ENCODE results near the gene FOXA1. TPM values are rescaled to one million over a fixed set of nuclear protein-coding genes. Genes with fewer than 3 reads are reported as not detected.
"Not testable (repeated sequence)": the region's sequence is repeated elsewhere in the genome, so short reads cannot be mapped to it uniquely, and the experiment has no call there.

FOXA1 gene
- total RNA-seq, 1 donor from 2014 or later = 0.11 TPM

DNA sequence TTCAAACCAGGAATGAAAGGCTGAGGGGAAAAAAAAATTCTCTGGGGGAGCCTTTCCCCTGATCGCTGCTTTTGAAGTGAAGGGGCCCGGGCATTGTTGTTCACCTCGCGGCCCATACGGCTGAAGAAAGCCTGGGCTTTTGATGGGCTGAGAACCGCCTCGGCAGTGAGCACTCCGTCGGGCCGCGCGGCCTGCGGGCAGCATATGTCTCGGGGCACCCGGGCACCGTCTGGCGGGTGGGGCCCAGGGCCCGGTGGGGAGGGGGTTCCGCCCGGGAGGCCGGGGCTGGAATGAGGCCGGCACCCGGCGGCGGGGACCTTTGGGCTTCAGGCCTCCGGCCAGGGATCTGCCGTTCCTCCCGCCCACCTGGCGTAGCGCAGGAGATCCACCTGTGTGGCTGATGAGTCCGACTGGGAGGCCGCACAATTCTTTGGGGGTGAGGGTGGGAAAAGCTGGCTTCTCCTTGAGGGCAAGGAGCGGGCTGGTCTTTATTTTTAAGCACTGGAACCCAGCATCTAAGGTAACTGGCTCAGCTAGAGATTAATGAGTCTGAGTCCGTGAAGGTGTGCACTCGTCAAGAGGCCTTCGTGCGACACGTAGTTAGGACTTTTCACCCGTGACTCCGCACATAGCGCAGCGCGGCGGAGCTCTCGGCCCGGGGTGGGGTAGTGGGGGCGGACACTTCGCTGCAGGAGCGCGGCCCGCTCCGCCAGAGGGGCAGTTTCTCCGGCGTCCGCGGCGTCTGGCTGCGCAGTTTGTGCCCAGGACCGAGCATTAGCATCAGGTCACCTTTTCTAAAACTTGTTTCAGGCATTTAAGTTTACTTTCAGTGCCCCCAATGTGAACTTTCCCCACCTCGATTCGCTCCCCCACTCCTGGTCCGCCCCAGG is 10.6 kb downstream of the FOXA1 start:
- intact Hi-C loops (cut with micrococcal nuclease) = loop anchor here (2.0 kb wide), 1 partner anchor 14 kb away; no protein-coding TSS in a partner anchor
- Mint-ChIP-seq H3K4me3 (ENCODE audit: low read depth) (no peak overlapping the region), H3K9me3 (no peaks in the 10 kb centered on the region), H3K27ac (no peak overlapping the region), H3K27me3 (ENCODE audit: low read depth) (peaks cover 48% of the 10 kb centered on the region), H3K4me1 (ENCODE audit: low read depth) (no peaks in the 10 kb centered on the region), H3K36me3 (ENCODE audit: low read depth) (peaks cover 3% of the 10 kb centered on the region)
- no peak for DNase-seq (ENCODE audit: low spot score)

GRCh38 chr14:37583358-37584210 is 11.5 kb downstream of the FOXA1 start:
- peaks cover 39% of the 10 kb centered on the region for H3K27me3 Mint-ChIP-seq (ENCODE audit: low read depth)
- DNase-seq (ENCODE audit: low spot score) = no peak
- no peaks in the 10 kb centered on the region for H3K4me1 Mint-ChIP-seq (ENCODE audit: low read depth)
- H3K4me3 Mint-ChIP-seq (ENCODE audit: low read depth) = no peak overlapping the region
- intact Hi-C loops (cut with micrococcal nuclease) = loop anchor here (2.0 kb wide), 1 partner anchor 15 kb away; no protein-coding TSS in a partner anchor
- H3K36me3 Mint-ChIP-seq (ENCODE audit: low read depth) = no peaks in the 10 kb centered on the region
- H3K9me3 Mint-ChIP-seq = no peaks in the 10 kb centered on the region
- H3K27ac Mint-ChIP-seq = no peak overlapping the region

- H3K4me1 Mint-ChIP-seq (ENCODE audit: low read depth) = no peaks in the 10 kb centered on the region
- no peaks in the 10 kb centered on the region for H3K9me3 Mint-ChIP-seq
- DNase-seq (ENCODE audit: low spot score) = no peak
- intact Hi-C loops (cut with micrococcal nuclease) = no loop called here
- peaks cover 12% of the 10 kb centered on the region for H3K27me3 Mint-ChIP-seq (ENCODE audit: low read depth)
- no peak overlapping the region for H3K27ac Mint-ChIP-seq
- H3K36me3 Mint-ChIP-seq (ENCODE audit: low read depth) = no peaks in the 10 kb centered on the region
- H3K4me3 Mint-ChIP-seq (ENCODE audit: low read depth) = no peak overlapping the region
Measured at GRCh38 chr14:37580146-37580545, 14.9 kb downstream of the FOXA1 start.

DNA sequence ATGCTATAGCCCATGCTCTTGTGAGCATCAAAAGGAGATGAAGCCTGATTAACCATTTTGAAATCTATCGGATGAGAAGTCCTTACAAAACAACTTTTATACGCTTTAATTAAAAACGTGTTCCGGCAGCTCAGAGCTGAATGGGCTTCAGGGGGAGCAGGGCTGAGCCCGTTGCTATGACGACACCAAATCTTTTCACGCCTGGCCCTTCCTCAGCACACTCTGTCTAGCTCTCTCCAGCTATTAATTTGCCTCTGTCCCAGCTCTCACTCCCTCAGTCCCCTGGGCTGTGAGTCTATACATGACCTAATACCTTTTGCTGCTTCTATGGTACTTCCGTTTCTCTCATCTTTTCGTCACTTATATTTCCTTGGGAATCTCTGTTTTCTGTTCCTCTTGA is 15.8 kb downstream of the FOXA1 start:
- H3K27me3 Mint-ChIP-seq (ENCODE audit: low read depth) = peaks cover 9% of the 10 kb centered on the region
- no peak overlapping the region for H3K4me3 Mint-ChIP-seq (ENCODE audit: low read depth)
- H3K36me3 Mint-ChIP-seq (ENCODE audit: low read depth) = no peaks in the 10 kb centered on the region
- H3K27ac Mint-ChIP-seq = no peak overlapping the region
- DNase-seq (ENCODE audit: low spot score) = no peak
- no peaks in the 10 kb centered on the region for H3K9me3 Mint-ChIP-seq
- no peaks in the 10 kb centered on the region for H3K4me1 Mint-ChIP-seq (ENCODE audit: low read depth)
- intact Hi-C loops (cut with micrococcal nuclease) = no loop called here

DNA sequence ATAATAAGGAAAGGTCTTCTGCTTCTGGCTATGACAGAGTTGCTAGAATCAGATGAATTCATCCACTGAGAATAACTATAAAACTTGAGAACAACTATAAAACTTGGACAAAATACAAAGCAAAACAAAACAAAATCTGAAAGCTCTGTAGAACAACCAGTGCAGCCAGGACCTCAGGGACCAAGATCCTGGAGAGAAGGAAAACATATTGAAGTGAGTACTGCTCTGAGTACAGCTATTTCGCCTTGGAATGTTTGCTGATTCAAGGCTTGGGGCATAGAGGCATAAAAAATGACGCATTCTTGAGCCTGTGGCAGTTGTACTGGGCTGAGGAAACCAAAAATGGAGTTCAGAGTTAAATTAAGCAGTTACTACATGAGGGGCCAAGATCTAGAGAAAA is 21.7 kb downstream of the FOXA1 start:
- H3K27ac Mint-ChIP-seq = no peak overlapping the region
- no peaks in the 10 kb centered on the region for H3K4me1 Mint-ChIP-seq (ENCODE audit: low read depth)
- DNase-seq (ENCODE audit: low spot score) = no peak
- intact Hi-C loops (cut with micrococcal nuclease) = no loop called here
- no peak overlapping the region for H3K4me3 Mint-ChIP-seq (ENCODE audit: low read depth)
- no peaks in the 10 kb centered on the region for H3K27me3 Mint-ChIP-seq (ENCODE audit: low read depth)
- no peaks in the 10 kb centered on the region for H3K36me3 Mint-ChIP-seq (ENCODE audit: low read depth)
- H3K9me3 Mint-ChIP-seq = no peaks in the 10 kb centered on the region

GRCh38 chr14:37571391-37571790 is 23.7 kb downstream of the FOXA1 start:
- no peaks in the 10 kb centered on the region for H3K27me3 Mint-ChIP-seq (ENCODE audit: low read depth)
- H3K36me3 Mint-ChIP-seq (ENCODE audit: low read depth) = no peaks in the 10 kb centered on the region
- H3K27ac Mint-ChIP-seq = no peak overlapping the region
- no peak overlapping the region for H3K4me3 Mint-ChIP-seq (ENCODE audit: low read depth)
- H3K9me3 Mint-ChIP-seq = no peaks in the 10 kb centered on the region
- no peaks in the 10 kb centered on the region for H3K4me1 Mint-ChIP-seq (ENCODE audit: low read depth)
- no peak for DNase-seq (ENCODE audit: low spot score)
- intact Hi-C loops (cut with micrococcal nuclease) = no loop called here

- intact Hi-C loops (cut with micrococcal nuclease) = no loop called here
- Mint-ChIP-seq H3K36me3 (ENCODE audit: low read depth) (no peaks in the 10 kb centered on the region), H3K27me3 (ENCODE audit: low read depth) (no peaks in the 10 kb centered on the region), H3K9me3 (no peaks in the 10 kb centered on the region), H3K4me1 (ENCODE audit: low read depth) (no peaks in the 10 kb centered on the region), H3K4me3 (ENCODE audit: low read depth) (no peak overlapping the region), H3K27ac (no peak overlapping the region)
- DNase-seq (ENCODE audit: low spot score) = no peak
Measured at GRCh38 chr14:37569729-37570128, 25.3 kb downstream of the FOXA1 start.

- no peak overlapping the region for H3K4me3 Mint-ChIP-seq (ENCODE audit: low read depth)
- no peaks in the 10 kb centered on the region for H3K36me3 Mint-ChIP-seq (ENCODE audit: low read depth)
- no peak overlapping the region for H3K27ac Mint-ChIP-seq
- no peaks in the 10 kb centered on the region for H3K4me1 Mint-ChIP-seq (ENCODE audit: low read depth)
- H3K27me3 Mint-ChIP-seq (ENCODE audit: low read depth) = no peaks in the 10 kb centered on the region
- H3K9me3 Mint-ChIP-seq = no peaks in the 10 kb centered on the region
- no peak for DNase-seq (ENCODE audit: low spot score)
- intact Hi-C loops (cut with micrococcal nuclease) = no loop called here
Measured at GRCh38 chr14:37566811-37567371, 28.2 kb downstream of the FOXA1 start.

- Mint-ChIP-seq H3K27ac (no peak overlapping the region), H3K4me3 (ENCODE audit: low read depth) (no peak overlapping the region), H3K9me3 (no peaks in the 10 kb centered on the region), H3K36me3 (ENCODE audit: low read depth) (no peaks in the 10 kb centered on the region), H3K4me1 (ENCODE audit: low read depth) (no peaks in the 10 kb centered on the region), H3K27me3 (ENCODE audit: low read depth) (no peaks in the 10 kb centered on the region)
- intact Hi-C loops (cut with micrococcal nuclease) = no loop called here
- DNase-seq (ENCODE audit: low spot score) = no peak
Measured at GRCh38 chr14:37565550-37565949, 29.5 kb downstream of the FOXA1 start.

DNA sequence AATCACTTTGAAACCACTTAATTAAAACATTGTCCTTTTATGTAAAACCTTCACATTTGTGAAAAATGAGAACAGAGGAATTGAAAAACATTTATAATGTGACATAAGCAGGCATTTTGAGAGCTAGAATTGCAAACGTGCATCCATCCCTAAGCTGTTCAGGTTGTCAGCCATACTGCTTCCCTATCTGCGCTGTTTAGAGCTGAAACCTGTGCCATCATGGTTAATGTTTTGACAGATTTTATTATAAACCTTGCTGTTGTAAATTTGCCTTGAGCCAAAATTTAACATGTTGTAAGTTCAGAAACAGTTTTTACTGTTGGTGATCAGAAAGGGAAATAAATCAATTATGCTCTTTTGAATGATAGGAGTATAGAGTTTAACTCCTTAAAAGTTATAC is 31.9 kb downstream of the FOXA1 start:
- intact Hi-C loops (cut with micrococcal nuclease) = no loop called here
- Mint-ChIP-seq H3K27me3 (ENCODE audit: low read depth) (no peaks in the 10 kb centered on the region), H3K9me3 (no peaks in the 10 kb centered on the region), H3K27ac (no peak overlapping the region), H3K36me3 (ENCODE audit: low read depth) (no peaks in the 10 kb centered on the region), H3K4me3 (ENCODE audit: low read depth) (no peak overlapping the region), H3K4me1 (ENCODE audit: low read depth) (no peaks in the 10 kb centered on the region)
- DNase-seq (ENCODE audit: low spot score) = no peak

- peaks cover 10% of the 10 kb centered on the region for H3K9me3 Mint-ChIP-seq
- intact Hi-C loops (cut with micrococcal nuclease) = no loop called here
- no peak overlapping the region for H3K4me3 Mint-ChIP-seq (ENCODE audit: low read depth)
- H3K36me3 Mint-ChIP-seq (ENCODE audit: low read depth) = no peaks in the 10 kb centered on the region
- no peak for DNase-seq (ENCODE audit: low spot score)
- no peak overlapping the region for H3K27ac Mint-ChIP-seq
- H3K4me1 Mint-ChIP-seq (ENCODE audit: low read depth) = no peaks in the 10 kb centered on the region
- no peaks in the 10 kb centered on the region for H3K27me3 Mint-ChIP-seq (ENCODE audit: low read depth)
Measured at GRCh38 chr14:37559386-37559785, 35.7 kb downstream of the FOXA1 start.

DNA sequence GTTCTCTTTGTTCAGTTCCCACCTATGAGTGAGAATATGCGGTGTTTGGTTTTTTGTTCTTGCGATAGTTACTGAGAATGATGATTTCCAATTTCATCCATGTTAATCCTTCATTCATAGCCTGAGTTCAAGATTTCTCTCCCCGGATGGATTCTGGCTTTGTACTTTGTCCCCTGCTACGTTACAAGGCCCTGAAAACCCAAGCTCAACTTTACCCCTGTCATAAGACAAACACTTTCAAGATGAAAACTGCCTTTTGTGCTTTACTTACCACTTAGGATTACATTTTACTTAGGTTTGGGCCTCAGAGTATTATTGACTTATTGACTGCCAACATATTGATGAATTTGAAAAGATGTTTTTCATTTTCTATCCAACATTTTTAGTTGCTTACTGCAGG is 36.3 kb downstream of the FOXA1 start:
- H3K27ac Mint-ChIP-seq = no peak overlapping the region

DNA sequence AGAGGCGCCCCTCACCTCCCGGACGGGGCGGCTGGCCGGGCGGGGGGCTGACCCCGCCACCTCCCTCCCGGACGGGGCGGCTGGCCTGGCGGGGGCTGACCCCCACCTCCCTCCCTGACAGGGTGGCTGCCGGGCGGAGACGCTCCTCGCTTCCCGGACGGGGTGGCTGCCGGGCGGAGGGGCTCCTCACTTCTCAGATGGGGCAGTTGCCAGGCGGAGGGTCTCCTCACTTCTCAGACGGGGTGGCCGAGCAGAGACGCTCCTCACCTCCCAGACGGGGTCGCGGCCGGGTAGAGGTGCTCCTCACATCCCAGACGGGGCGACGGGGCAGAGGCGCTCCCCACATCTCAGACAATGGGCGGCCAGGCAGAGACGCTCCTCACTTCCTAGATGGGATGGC is 39.5 kb downstream of the FOXA1 start:
- H3K4me3 Mint-ChIP-seq (ENCODE audit: low read depth); DNase-seq (ENCODE audit: low spot score); H3K4me1 Mint-ChIP-seq (ENCODE audit: low read depth); H3K27ac Mint-ChIP-seq; intact Hi-C loops (cut with micrococcal nuclease); H3K27me3 Mint-ChIP-seq (ENCODE audit: low read depth); H3K36me3 Mint-ChIP-seq (ENCODE audit: low read depth): not testable (repeated sequence)
- peaks cover 17% of the 10 kb centered on the region for H3K9me3 Mint-ChIP-seq

More for the DNA sequence above, 36.3 kb downstream of the FOXA1 start:
- no peaks in the 10 kb centered on the region for H3K27me3 Mint-ChIP-seq (ENCODE audit: low read depth)
- intact Hi-C loops (cut with micrococcal nuclease) = no loop called here
- no peaks in the 10 kb centered on the region for H3K36me3 Mint-ChIP-seq (ENCODE audit: low read depth)
- peaks cover 16% of the 10 kb centered on the region for H3K9me3 Mint-ChIP-seq
- DNase-seq (ENCODE audit: low spot score) = no peak
- no peak overlapping the region for H3K4me3 Mint-ChIP-seq (ENCODE audit: low read depth)
- no peaks in the 10 kb centered on the region for H3K4me1 Mint-ChIP-seq (ENCODE audit: low read depth)

All from activated T-helper 2 cell treated with anti-CD3 and anti-CD28 coated beads, Interferon-gamma antibody, Interleukin-2, Interleukin-4, amounts not matched to agents 10 μg/mL and 5 μg/mL and 100 μg/mL, durations not matched to agents 14 hours and 24 hours and 36 hours (primary cell).